HCT116 (cell line): ENCODE measurements around the gene MST1. TPM values are rescaled to one million over a fixed set of nuclear protein-coding genes. Genes with fewer than 3 reads are reported as not detected.

Source experiments
- ATAC-seq: fragments of 200-7000 bp; cut with Tn5 transposase; 2 replicates; pipeline ENCODE4 v1.9.1; 2020; ENCODE audit warnings: mild to moderate bottlenecking, moderate library complexity
- BruUV-seq: library from RNA; stranded (reverse); fragments of 400-500 nt; replicated peaks from 2 replicates; lab custom pipeline; 2021; lab: Mats Ljungman, UMichigan
- CTCF ChIA-PET: fragments of 300-600 bp; sonication (Branson Sonifier 250); formaldehyde crosslinking; loops from one replicate; lab custom pipeline; 2021; ENCODE audit warnings: antibody characterized with exemption; lab: Charles Lee
- POLR2A ChIA-PET: fragments of 300-600, 350-600 bp; sonication (Branson Sonifier 250); formaldehyde crosslinking; loops from one replicate; lab custom pipeline; 2021; ENCODE audit warnings: antibody characterized with exemption; lab: Charles Lee
- RAD21 ChIA-PET, 2 experiments: fragments of 300-600 bp; sonication (Branson Sonifier 250); formaldehyde crosslinking; loops; one replicate each; lab custom pipeline; 2023; ENCODE audit warnings: low total read pairs in 2 of 2; ENCODE audit not compliant: uncharacterized antibody in 2 of 2, unreplicated experiment in 2 of 2, low non-redundant PET in 1 of 2; lab: Charles Lee
- DNase-seq: peaks from one replicate; pipeline ENCODE4 v3.0.0-alpha.2; 2010; ENCODE audit warnings: low read depth, low spot score
- H2AFZ ChIP-seq: fragments of 200-600 bp; shearing (Covaris generic), sonication (generic); 2 replicates; pipeline ENCODE4 v1.6.1; 2017; ENCODE audit warnings: low read depth, mixed run types, mixed read lengths, antibody characterized with exemption, low read length; ENCODE audit not compliant: poor library complexity, severe bottlenecking
- H3K27ac ChIP-seq: 2 replicates; pipeline ENCODE4 v1.5.1; 2012; ENCODE audit warnings: low read depth, low read length
- H3K27me3 ChIP-seq: fragments of 200-600 bp; sonication (generic); 2 replicates; pipeline ENCODE4 v1.6.1; 2016; ENCODE audit warnings: mixed run types, low read length, mixed read lengths; ENCODE audit not compliant: insufficient read depth
- H3K36me3 ChIP-seq, 2 experiments: fragments of 200-500 bp in 1 of 2; fragments of 200-600 bp in 1 of 2; sonication (Bioruptor generic) in 1 of 2; sonication (generic) in 1 of 2; 2 replicates each; pipeline versions ENCODE4 v1.5.1 to v1.6.1; 2014 to 2016; ENCODE audit warnings: low read length in 2 of 2, inconsistent platforms in 1 of 2, mixed read lengths in 1 of 2, mixed run types in 1 of 2; ENCODE audit not compliant: insufficient read depth in 2 of 2, control insufficient read depth in 1 of 2
- H3K4me1 ChIP-seq, 2 experiments: fragments of 200-600 bp in 1 of 2; sonication (generic) in 1 of 2; 2 replicates each; pipeline versions ENCODE4 v1.5.1 to v1.6.1; 2012 to 2017; ENCODE audit warnings: low read length in 2 of 2, inconsistent platforms in 1 of 2, mild to moderate bottlenecking in 1 of 2, mixed read lengths in 1 of 2, mixed run types in 1 of 2, moderate library complexity in 1 of 2; ENCODE audit not compliant: insufficient read depth in 2 of 2, control insufficient read depth in 1 of 2
- H3K4me2 ChIP-seq: fragments of 200-600 bp; sonication (generic); 2 replicates; pipeline ENCODE4 v1.6.1; 2017; ENCODE audit warnings: mixed run types, low read length, mixed read lengths
- H3K4me3 ChIP-seq, 2 experiments: fragments of 200-600 bp in 1 of 2; sonication (generic) in 1 of 2; replicated peaks in 1 of 2; 2 replicates each; pipeline ENCODE4 v1.5.1; 2011 to 2016; ENCODE audit warnings: low read length in 2 of 2, control low read depth in 1 of 2, low read depth in 1 of 2, mild to moderate bottlenecking in 1 of 2, mixed read lengths in 1 of 2, mixed run types in 1 of 2
- H3K79me2 ChIP-seq: fragments of 200-600 bp; sonication (generic); 2 replicates; pipeline ENCODE4 v1.6.1; 2017; ENCODE audit warnings: mild to moderate bottlenecking, mixed run types, low read length, moderate library complexity, mixed read lengths; ENCODE audit not compliant: insufficient read depth
- H3K9ac ChIP-seq: fragments of 200-600 bp; sonication (generic); 2 replicates; pipeline ENCODE4 v1.6.1; 2016; ENCODE audit warnings: low read length, mixed read lengths
- H3K9me2 ChIP-seq: fragments of 200-600 bp; sonication (generic), shearing (Covaris generic); 2 replicates; pipeline ENCODE4 v1.6.1; 2017; ENCODE audit warnings: mixed run types, mild to moderate bottlenecking, moderate library complexity; ENCODE audit not compliant: insufficient read depth
- H3K9me3 ChIP-seq, 2 experiments: fragments of 200-500 bp in 1 of 2; fragments of 200-600 bp in 1 of 2; sonication (Bioruptor generic) in 1 of 2; sonication (generic) in 1 of 2; 2 replicates each; pipeline ENCODE4 v1.6.1; 2014 to 2017; ENCODE audit warnings: low read length in 2 of 2, mixed read lengths in 2 of 2, inconsistent platforms in 1 of 2, low read depth in 1 of 2, mild to moderate bottlenecking in 1 of 2, mixed run types in 1 of 2, moderate library complexity in 1 of 2; ENCODE audit not compliant: control insufficient read depth in 1 of 2, insufficient read depth in 1 of 2
- H4K20me1 ChIP-seq: fragments of 200-600 bp; sonication (generic), shearing (Covaris generic); 2 replicates; pipeline ENCODE4 v1.6.1; 2017; ENCODE audit warnings: mixed run types, mild to moderate bottlenecking, moderate library complexity; ENCODE audit not compliant: insufficient read depth
- CBX3 ChIP-seq: IDR thresholded peaks from 2 replicates; pipeline ENCODE4 v1.6.1; 2012; ENCODE audit warnings: low read depth
- CEBPB ChIP-seq: IDR thresholded peaks from 2 replicates; pipeline ENCODE4 v1.6.1; 2012; ENCODE audit warnings: low read depth
- JUND ChIP-seq: IDR thresholded peaks from 2 replicates; pipeline ENCODE4 v1.6.1; 2012
- POLR2AphosphoS5 ChIP-seq: IDR thresholded peaks from 2 replicates; pipeline ENCODE4 v1.6.1; 2011; ENCODE audit warnings: mild to moderate bottlenecking, low read depth, low read length, moderate library complexity
- RAD21 ChIP-seq: IDR thresholded peaks from 2 replicates; pipeline ENCODE4 v1.6.1; 2012; ENCODE audit warnings: low read depth, mild to moderate bottlenecking
- SP1 ChIP-seq: IDR thresholded peaks from 2 replicates; pipeline ENCODE4 v1.6.1; 2012; ENCODE audit warnings: low read depth
- TCF7L2 ChIP-seq: IDR thresholded peaks from 2 replicates; pipeline ENCODE4 v1.7.0; 2011; ENCODE audit warnings: borderline replicate concordance, inconsistent platforms; ENCODE audit not compliant: insufficient read depth, insufficient read length; ENCODE audit errors: extremely low read depth
- YY1 ChIP-seq: IDR thresholded peaks from 2 replicates; pipeline ENCODE4 v1.6.1; 2011; ENCODE audit warnings: low read length, low read depth, moderate library complexity, mild to moderate bottlenecking; ENCODE audit not compliant: insufficient replicate concordance; ENCODE audit errors: extremely low read depth
- ZFX ChIP-seq: fragments of 450-650 bp; IDR thresholded peaks from 2 replicates; pipeline ENCODE4 v1.6.1; 2017
- intact Hi-C: fragments of 100-400 bp; cut with micrococcal nuclease; formaldehyde crosslinking; loops from 2 replicates; pipeline ENCODE4 v1.10.0; 2022
- total RNA-seq: library from RNA; stranded (reverse); gene quantifications from one replicate; pipeline ENCODE4 v1.2.1, GENCODE V29; 2021; ENCODE audit not compliant: unreplicated experiment
- TF ChIP-seq, protein P1 (sequence below): IDR thresholded peaks from 2 replicates; pipeline ENCODE4 v1.6.1; 2012
- TF ChIP-seq, protein P2 (sequence below): IDR thresholded peaks from 2 replicates; pipeline ENCODE4 v1.6.1; 2012; ENCODE audit warnings: low read depth
- TF ChIP-seq, protein P3 (sequence below), 3 experiments: fragments of 200-600 bp in 1 of 3; sonication (generic) in 1 of 3; IDR thresholded peaks in 2 of 3; conservative IDR thresholded peaks in 1 of 3; 2 replicates each; pipeline ENCODE4 v1.5.1; 2012 to 2017; ENCODE audit warnings: low read depth in 2 of 3, low read length in 2 of 3, antibody characterized with exemption in 1 of 3, borderline replicate concordance in 1 of 3, control low read depth in 1 of 3, mild to moderate bottlenecking in 1 of 3, mixed read lengths in 1 of 3, mixed run types in 1 of 3, moderate library complexity in 1 of 3; ENCODE audit not compliant: insufficient read depth in 1 of 3

Gene MST1
- total RNA-seq, 1 experiment from 2014 or later = 15.4 TPM

DNA sequence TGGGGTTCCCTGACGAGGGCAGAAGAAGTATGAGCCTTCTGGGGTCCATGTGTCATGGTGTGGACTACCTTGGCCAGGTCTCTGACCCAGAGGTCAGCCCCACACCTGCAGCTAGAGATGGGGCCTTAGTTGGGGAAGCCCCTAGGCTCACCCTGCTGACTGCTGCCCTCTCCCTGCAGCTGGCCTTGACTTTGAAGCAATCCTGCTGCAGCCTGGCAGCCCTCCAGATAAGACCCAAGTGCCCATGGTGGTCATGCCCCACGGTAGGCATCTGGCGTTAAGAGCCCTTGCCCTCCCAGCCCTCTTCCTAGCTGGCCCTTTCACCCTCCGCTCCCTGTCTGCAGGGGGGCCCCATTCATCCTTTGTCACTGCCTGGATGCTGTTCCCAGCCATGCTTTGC lies 7.7 kb downstream of the MST1 start:
- Histone ChIP-seq H3K79me2 (peaks cover 4% of the 10 kb centered on the region; the same call in 1 of the 2 replicates), H3K27me3 (no peaks in the 10 kb centered on the region), H3K27ac (no peak overlapping the region), H3K4me3 (no peak overlapping the region), H3K9me3 (no peaks in the 10 kb centered on the region), H3K36me3 (peaks cover 27 to 62% of the 10 kb centered on the region in 2 experiments; a peak in 3 of 4 replicates), H4K20me1 (no peaks in the 10 kb centered on the region), H3K4me2 (no peak overlapping the region), H3K9me2 (no peaks in the 10 kb centered on the region), H3K9ac (no peak overlapping the region), H2AFZ (no peak overlapping the region), H3K4me1 (no peaks in the 10 kb centered on the region)
- intact Hi-C loops = no loop called here
- TF ChIP-seq ZFX = no peak
- TF ChIP-seq TCF7L2 = no peak
- TF ChIP-seq JUND = no peak
- TF ChIP-seq, protein P1, sequence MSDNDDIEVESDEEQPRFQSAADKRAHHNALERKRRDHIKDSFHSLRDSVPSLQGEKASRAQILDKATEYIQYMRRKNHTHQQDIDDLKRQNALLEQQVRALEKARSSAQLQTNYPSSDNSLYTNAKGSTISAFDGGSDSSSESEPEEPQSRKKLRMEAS = no peak
- TF ChIP-seq, protein P2, sequence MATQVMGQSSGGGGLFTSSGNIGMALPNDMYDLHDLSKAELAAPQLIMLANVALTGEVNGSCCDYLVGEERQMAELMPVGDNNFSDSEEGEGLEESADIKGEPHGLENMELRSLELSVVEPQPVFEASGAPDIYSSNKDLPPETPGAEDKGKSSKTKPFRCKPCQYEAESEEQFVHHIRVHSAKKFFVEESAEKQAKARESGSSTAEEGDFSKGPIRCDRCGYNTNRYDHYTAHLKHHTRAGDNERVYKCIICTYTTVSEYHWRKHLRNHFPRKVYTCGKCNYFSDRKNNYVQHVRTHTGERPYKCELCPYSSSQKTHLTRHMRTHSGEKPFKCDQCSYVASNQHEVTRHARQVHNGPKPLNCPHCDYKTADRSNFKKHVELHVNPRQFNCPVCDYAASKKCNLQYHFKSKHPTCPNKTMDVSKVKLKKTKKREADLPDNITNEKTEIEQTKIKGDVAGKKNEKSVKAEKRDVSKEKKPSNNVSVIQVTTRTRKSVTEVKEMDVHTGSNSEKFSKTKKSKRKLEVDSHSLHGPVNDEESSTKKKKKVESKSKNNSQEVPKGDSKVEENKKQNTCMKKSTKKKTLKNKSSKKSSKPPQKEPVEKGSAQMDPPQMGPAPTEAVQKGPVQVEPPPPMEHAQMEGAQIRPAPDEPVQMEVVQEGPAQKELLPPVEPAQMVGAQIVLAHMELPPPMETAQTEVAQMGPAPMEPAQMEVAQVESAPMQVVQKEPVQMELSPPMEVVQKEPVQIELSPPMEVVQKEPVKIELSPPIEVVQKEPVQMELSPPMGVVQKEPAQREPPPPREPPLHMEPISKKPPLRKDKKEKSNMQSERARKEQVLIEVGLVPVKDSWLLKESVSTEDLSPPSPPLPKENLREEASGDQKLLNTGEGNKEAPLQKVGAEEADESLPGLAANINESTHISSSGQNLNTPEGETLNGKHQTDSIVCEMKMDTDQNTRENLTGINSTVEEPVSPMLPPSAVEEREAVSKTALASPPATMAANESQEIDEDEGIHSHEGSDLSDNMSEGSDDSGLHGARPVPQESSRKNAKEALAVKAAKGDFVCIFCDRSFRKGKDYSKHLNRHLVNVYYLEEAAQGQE = no peak
- TF ChIP-seq, protein P3, sequence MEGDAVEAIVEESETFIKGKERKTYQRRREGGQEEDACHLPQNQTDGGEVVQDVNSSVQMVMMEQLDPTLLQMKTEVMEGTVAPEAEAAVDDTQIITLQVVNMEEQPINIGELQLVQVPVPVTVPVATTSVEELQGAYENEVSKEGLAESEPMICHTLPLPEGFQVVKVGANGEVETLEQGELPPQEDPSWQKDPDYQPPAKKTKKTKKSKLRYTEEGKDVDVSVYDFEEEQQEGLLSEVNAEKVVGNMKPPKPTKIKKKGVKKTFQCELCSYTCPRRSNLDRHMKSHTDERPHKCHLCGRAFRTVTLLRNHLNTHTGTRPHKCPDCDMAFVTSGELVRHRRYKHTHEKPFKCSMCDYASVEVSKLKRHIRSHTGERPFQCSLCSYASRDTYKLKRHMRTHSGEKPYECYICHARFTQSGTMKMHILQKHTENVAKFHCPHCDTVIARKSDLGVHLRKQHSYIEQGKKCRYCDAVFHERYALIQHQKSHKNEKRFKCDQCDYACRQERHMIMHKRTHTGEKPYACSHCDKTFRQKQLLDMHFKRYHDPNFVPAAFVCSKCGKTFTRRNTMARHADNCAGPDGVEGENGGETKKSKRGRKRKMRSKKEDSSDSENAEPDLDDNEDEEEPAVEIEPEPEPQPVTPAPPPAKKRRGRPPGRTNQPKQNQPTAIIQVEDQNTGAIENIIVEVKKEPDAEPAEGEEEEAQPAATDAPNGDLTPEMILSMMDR (IDR thresholded peaks at IDR 0.05 in 2 of 3, conservative IDR thresholded peaks at IDR 0.05 in 1 of 3; ENCODE audit: borderline replicate concordance in 1 of 3, insufficient read depth in 1 of 3, low read depth in 2 of 3, low read length in 2 of 3) = no peak
- TF ChIP-seq CBX3 = no peak
- TF ChIP-seq SP1 = no peak
- TF ChIP-seq CEBPB = no peak
- no peak for TF ChIP-seq RAD21
- no peak for TF ChIP-seq YY1
- TF ChIP-seq POLR2AphosphoS5 = no peak
- ChIA-PET CTCF (no interaction called here), RAD21 (no interaction called here), POLR2A (no interaction called here)
- ATAC-seq (no peak), DNase-seq (no peak)
- BruUV-seq = no TSS peak
